Kidney (tissue), 14 donors: ENCODE results near the gene TBCE. TPM values are rescaled to one million over a fixed set of nuclear protein-coding genes. Genes with fewer than 3 reads are reported as not detected.

Source experiments
- DNase-seq, 5 donors: peaks; one replicate each; pipeline ENCODE4 v3.0.0-alpha.2; 2013 to 2020
- FAIRE-seq: peaks from 2 replicates; lab custom pipeline; 2012; peaks lifted over from hg19 to GRCh38; lab: Jason Lieb, UNC
- H3K27ac ChIP-seq, 2 donors: one replicate each; pipeline ENCODE4 v1.7.0; 2013; ENCODE audit warnings: low read depth in 2 of 2, low read length in 2 of 2, inconsistent platforms in 1 of 2
- H3K27me3 ChIP-seq: one replicate; pipeline ENCODE4 v1.7.1; 2013; ENCODE audit warnings: low read length, inconsistent platforms; ENCODE audit not compliant: control insufficient read depth, insufficient read depth
- H3K36me3 ChIP-seq, 3 donors: one replicate each; pipeline versions ENCODE4 v1.7.0 to v1.7.1; 2013; ENCODE audit warnings: low read length in 3 of 3, control low read depth in 1 of 3, inconsistent platforms in 1 of 3; ENCODE audit not compliant: insufficient read depth in 3 of 3, control insufficient read depth in 2 of 3
- H3K4me1 ChIP-seq, 3 donors: one replicate each; pipeline versions ENCODE4 v1.7.0 to v1.7.1; 2013; ENCODE audit warnings: low read length in 3 of 3, inconsistent platforms in 1 of 3, low read depth in 1 of 3; ENCODE audit not compliant: control insufficient read depth in 2 of 3, insufficient read depth in 2 of 3
- H3K4me3 ChIP-seq, 3 donors: one replicate each; pipeline versions ENCODE4 v1.7.0 to v1.8.1; 2013; ENCODE audit warnings: low read length in 3 of 3, control low read depth in 1 of 3, inconsistent platforms in 1 of 3
- H3K9ac ChIP-seq, 3 donors: one replicate each; pipeline versions ENCODE4 v1.7.0 to v1.7.1; 2013; ENCODE audit warnings: low read length in 3 of 3, control low read depth in 1 of 3, inconsistent platforms in 1 of 3
- H3K9me3 ChIP-seq, 3 donors: one replicate each; pipeline versions ENCODE4 v1.7.0 to v1.7.1; 2013; ENCODE audit warnings: low read length in 3 of 3, control low read depth in 1 of 3, inconsistent platforms in 1 of 3; ENCODE audit not compliant: control insufficient read depth in 2 of 3, insufficient read depth in 1 of 3
- intact Hi-C: fragments of 100-400 bp; cut with DNase I; formaldehyde crosslinking; loops from one replicate; pipeline ENCODE4 v1.11.1; 2022
- polyA plus RNA-seq: library from polyadenylated mRNA; stranded (reverse); fragments of 350-450 nt; fragmentation: Illumina TruSeq; extraction: RNeasy Lipid Tissue Mini Kit (QIAGEN cat#74804); gene quantifications from one replicate; pipeline ENCODE4 v1.2.3, GENCODE V29; 2014; ENCODE audit warnings: low read depth, low replicate concordance; ENCODE audit not compliant: insufficient read depth
- total RNA-seq: library from RNA; stranded (reverse); fragmentation: NEBNext Ultra II Directional; extraction: Animal tissue kit (Norgen Biotek cat#: 25700); gene quantifications from one replicate; pipeline ENCODE4 v1.2.1, GENCODE V29; 2021
- TF ChIP-seq, protein P1 (sequence below): IDR thresholded peaks from 3 replicates; pipeline ENCODE4 v1.5.1; 2012; ENCODE audit warnings: mild to moderate bottlenecking, moderate library complexity, borderline replicate concordance; ENCODE audit not compliant: insufficient read depth; ENCODE audit errors: extremely low read depth
- donor health status: control.
- donor health status: control.
- donor health status: control.
- donor health status: control.
- donor health status: control.
- donor health status: DM: yes; HTN: yes; CAD: no.
- donor health status: Normal renal cell carcinoma (clear cell type).

The TBCE gene
- total and polyA plus RNA-seq, 2 donors from 2014 or later, result 15.1 to 22.6 TPM

GRCh38 chr1:235483090-235483489 is 115.9 kb downstream of the TBCE start:
- FAIRE-seq, result no peak
- Histone ChIP-seq H3K27ac (no peak overlapping the region), H3K9ac (no peak overlapping the region), H3K27me3 (no peaks in the 10 kb centered on the region), H3K9me3 (no peaks in the 10 kb centered on the region), H3K4me1 (no peaks in the 10 kb centered on the region), H3K36me3 (peaks cover 5 to 15% (median 9%) of the 10 kb centered on the region in 3 donors), H3K4me3 (no peak overlapping the region)
- no peak for DNase-seq
- TF ChIP-seq, protein P1, sequence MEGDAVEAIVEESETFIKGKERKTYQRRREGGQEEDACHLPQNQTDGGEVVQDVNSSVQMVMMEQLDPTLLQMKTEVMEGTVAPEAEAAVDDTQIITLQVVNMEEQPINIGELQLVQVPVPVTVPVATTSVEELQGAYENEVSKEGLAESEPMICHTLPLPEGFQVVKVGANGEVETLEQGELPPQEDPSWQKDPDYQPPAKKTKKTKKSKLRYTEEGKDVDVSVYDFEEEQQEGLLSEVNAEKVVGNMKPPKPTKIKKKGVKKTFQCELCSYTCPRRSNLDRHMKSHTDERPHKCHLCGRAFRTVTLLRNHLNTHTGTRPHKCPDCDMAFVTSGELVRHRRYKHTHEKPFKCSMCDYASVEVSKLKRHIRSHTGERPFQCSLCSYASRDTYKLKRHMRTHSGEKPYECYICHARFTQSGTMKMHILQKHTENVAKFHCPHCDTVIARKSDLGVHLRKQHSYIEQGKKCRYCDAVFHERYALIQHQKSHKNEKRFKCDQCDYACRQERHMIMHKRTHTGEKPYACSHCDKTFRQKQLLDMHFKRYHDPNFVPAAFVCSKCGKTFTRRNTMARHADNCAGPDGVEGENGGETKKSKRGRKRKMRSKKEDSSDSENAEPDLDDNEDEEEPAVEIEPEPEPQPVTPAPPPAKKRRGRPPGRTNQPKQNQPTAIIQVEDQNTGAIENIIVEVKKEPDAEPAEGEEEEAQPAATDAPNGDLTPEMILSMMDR, result no peak
- intact Hi-C loops, result no loop called here

DNA sequence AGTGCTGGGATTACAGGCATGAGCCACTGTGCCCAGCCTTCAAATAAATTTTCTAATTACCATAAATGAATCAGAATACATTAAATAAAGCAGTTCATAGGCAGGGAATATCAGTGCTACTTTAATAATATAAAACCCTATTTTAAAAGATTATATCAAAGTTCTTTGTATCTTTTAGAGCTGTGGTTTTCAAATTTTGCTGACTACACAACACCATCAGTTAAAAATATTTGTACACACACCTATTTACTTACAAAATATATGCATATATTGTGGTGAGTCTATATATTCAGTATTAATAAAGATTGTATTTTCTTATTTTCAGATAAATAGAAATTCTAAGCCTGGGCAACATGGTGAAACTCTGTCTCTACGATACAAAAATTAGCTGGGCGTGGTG is 118.3 kb downstream of the TBCE start:
- H3K9ac ChIP-seq, result no peak overlapping the region
- H3K27ac ChIP-seq, result no peak overlapping the region
- no peak overlapping the region for H3K4me3 ChIP-seq
- TF ChIP-seq, protein P1, result no peak
- H3K4me1 ChIP-seq, result no peaks in the 10 kb centered on the region
- H3K9me3 ChIP-seq, result no peaks in the 10 kb centered on the region
- H3K36me3 ChIP-seq, result peaks cover 0 to 8% (median 6%) of the 10 kb centered on the region in 3 donors
- H3K27me3 ChIP-seq, result no peaks in the 10 kb centered on the region
- intact Hi-C loops, result no loop called here
- no peak for FAIRE-seq
- DNase-seq, result no peak

DNA sequence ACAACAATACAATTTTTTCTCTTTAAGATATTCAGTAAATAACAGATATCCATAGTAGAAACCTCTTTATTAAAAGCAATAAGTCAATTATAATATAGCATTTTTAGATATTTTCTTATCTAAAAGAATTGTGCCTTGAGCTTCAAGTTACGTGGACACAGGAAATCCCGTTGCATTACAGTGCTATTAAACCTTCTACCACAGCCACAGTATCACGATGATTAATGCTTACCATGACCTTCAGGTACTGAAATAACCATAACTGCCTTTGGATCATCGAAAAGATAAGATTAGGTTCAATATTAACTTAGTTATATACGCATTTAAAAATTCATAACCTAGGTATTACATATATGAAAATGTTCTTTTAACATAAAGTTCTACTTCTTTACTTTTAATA is 119.1 kb downstream of the TBCE start:
- H3K4me3 ChIP-seq, result no peak overlapping the region
- H3K36me3 ChIP-seq, result peaks cover 0 to 8% (median 6%) of the 10 kb centered on the region in 3 donors
- FAIRE-seq (peak; percentile 11), DNase-seq (no peak)
- TF ChIP-seq, protein P1, result no peak
- no peaks in the 10 kb centered on the region for H3K27me3 ChIP-seq
- no peaks in the 10 kb centered on the region for H3K4me1 ChIP-seq
- intact Hi-C loops, result no loop called here
- H3K9ac ChIP-seq, result no peak overlapping the region
- H3K27ac ChIP-seq, result no peak overlapping the region
- no peaks in the 10 kb centered on the region for H3K9me3 ChIP-seq

GRCh38 chr1:235491644-235492043 is 124.4 kb downstream of the TBCE start:
- intact Hi-C loops, result no loop called here
- no peak overlapping the region for H3K4me3 ChIP-seq
- TF ChIP-seq, protein P1, result no peak
- no peaks in the 10 kb centered on the region for H3K4me1 ChIP-seq
- FAIRE-seq, result no peak
- H3K9ac ChIP-seq, result no peak overlapping the region
- H3K27me3 ChIP-seq, result no peaks in the 10 kb centered on the region
- H3K9me3 ChIP-seq, result no peaks in the 10 kb centered on the region
- DNase-seq, result no peak
- peaks cover 0 to 18% (median 8%) of the 10 kb centered on the region in 3 donors for H3K36me3 ChIP-seq
- H3K27ac ChIP-seq, result no peak overlapping the region
